ENCODE data around the gene RUSC1.

DNA sequence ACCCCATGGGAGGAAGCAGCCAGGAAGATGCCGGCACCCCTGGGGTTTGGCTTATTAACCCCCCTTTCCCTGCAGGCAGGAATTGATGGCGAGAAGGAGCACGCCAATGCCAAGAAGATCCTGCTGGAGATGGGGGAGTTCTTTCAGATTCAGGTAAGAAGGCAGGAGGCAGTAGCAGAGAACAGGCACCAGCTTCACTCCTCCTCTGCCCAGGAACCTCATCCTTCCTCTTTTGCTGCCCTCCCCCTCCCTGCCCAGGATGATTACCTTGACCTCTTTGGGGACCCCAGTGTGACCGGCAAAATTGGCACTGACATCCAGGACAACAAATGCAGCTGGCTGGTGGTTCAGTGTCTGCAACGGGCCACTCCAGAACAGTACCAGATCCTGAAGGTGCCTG is 1.2 kb upstream of the RUSC1 start:
- TF ChIP-seq CTCF (IDR thresholded peaks at IDR 0.05; ENCODE audit: insufficient read depth, low read depth, low read length) (no peak), EZH2 (IDR thresholded peaks at IDR 0.05; ENCODE audit: insufficient read depth, low read length) (no peak)

Data from astrocyte (in vitro differentiated cells and primary cell).